HUES64 (cell line): ENCODE measurements around the gene USP7.

Experiments
- H3K27ac ChIP-seq: 2 replicates; pipeline ENCODE4 v1.7.0; 2013; ENCODE audit warnings: low read depth, low read length, inconsistent platforms
- H3K27me3 ChIP-seq: 2 replicates; pipeline ENCODE4 v1.6.1; 2013; ENCODE audit warnings: mild to moderate bottlenecking, low read length; ENCODE audit not compliant: insufficient read depth
- H3K36me3 ChIP-seq: 2 replicates; pipeline ENCODE4 v1.6.1; 2013; ENCODE audit warnings: mild to moderate bottlenecking, low read length; ENCODE audit not compliant: insufficient read depth
- H3K4me1 ChIP-seq: 2 replicates; pipeline ENCODE4 v1.6.1; 2013; ENCODE audit warnings: mild to moderate bottlenecking, low read length, moderate library complexity; ENCODE audit not compliant: insufficient read depth
- H3K4me3 ChIP-seq: 2 replicates; pipeline ENCODE4 v1.5.1; 2013; ENCODE audit warnings: mild to moderate bottlenecking, low read length, moderate library complexity
- H3K9ac ChIP-seq: 2 replicates; pipeline ENCODE4 v1.6.1; 2013; ENCODE audit warnings: mild to moderate bottlenecking, low read depth, low read length
- H3K9me3 ChIP-seq: 2 replicates; pipeline ENCODE4 v1.6.1; 2013; ENCODE audit warnings: low read depth, low read length; ENCODE audit not compliant: insufficient read depth
- WGBS: fragments of 150-250, 120-280 bp; methylation state at CpG from one replicate; pipeline ENCODE4 v1.1.7; 2013; ENCODE audit warnings: missing lambda C conversion rate; 5-methylcytosine and 5-hydroxymethylcytosine counted together

The USP7 gene

DNA sequence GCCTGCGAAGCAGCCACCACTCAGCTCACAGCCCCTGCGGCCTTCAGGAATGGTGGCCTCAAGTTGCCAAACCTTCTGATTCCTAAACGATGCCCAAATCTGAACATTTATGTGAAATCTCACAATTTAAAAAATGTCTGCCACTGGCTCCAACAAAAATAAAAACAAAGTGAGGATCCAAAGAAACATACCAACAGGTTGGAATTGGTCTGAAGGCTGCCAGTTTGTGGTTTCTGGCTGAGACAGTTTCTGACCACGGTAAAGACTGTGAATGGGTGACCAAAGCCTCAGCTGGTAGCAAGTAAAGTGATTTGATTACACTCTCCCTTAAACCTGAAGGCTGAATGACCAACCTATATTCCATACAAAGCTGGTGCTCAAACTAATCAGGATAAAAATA lies 56.6 kb downstream of the USP7 start:
- no peak overlapping the region for H3K27ac ChIP-seq
- H3K36me3 ChIP-seq, result peaks cover 98% of the 10 kb centered on the region
- no peak overlapping the region for H3K4me3 ChIP-seq
- WGBS, result 89% methylated on average over 4 of the region's 4 CpGs
- H3K27me3 ChIP-seq, result no peaks in the 10 kb centered on the region
- no peaks in the 10 kb centered on the region for H3K9me3 ChIP-seq
- H3K4me1 ChIP-seq, result peaks cover 12% of the 10 kb centered on the region; the same call in 1 of the 2 replicates
- no peak overlapping the region for H3K9ac ChIP-seq

DNA sequence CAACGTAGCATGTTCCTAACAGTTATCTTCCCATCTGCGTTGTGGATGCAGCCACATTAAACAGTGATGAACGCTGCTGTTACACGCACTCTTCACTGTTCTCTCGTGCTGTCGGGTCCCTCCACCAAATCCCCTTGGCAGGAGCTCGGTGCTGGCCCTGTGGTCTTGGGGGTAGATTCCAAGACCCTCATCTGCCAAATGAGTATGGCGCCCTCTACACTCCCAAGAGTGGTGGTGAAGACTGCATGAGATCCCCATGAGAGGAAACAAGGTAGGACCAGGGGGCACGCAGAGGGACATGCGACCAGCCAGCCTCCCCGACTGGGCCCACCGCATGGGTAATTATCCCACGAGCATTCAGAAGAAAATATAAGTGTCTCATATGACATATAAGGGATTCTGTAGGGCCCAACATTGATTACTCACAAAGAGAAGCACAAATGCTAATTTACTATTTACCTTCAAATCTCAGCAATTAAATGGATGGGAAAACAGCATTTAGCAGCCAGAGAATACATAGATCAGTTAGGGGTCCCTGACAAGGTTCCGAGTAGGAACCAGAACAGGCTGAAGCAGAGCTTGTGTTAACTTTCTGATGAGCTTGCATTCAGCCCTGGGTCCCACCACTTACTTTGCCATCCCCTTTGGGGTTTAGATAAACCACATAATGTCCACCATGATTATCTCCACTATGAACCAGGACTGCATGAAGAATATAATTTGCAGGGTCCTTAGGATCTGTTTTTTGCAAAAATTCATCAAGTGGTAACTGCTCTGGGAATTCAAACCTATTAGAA lies 57.7 kb downstream of the USP7 start:
- no peak overlapping the region for H3K9ac ChIP-seq
- H3K4me1 ChIP-seq, result peaks cover 7% of the 10 kb centered on the region; the same call in 1 of the 2 replicates
- peaks cover 98% of the 10 kb centered on the region for H3K36me3 ChIP-seq
- H3K4me3 ChIP-seq, result no peak overlapping the region
- no peaks in the 10 kb centered on the region for H3K9me3 ChIP-seq
- H3K27ac ChIP-seq, result no peak overlapping the region
- no peaks in the 10 kb centered on the region for H3K27me3 ChIP-seq
- WGBS, result 85% methylated on average over 14 of the region's 14 CpGs

- 0 out of 2 replicates have a peak, but pooled peaks cover 6% of the 10 kb centered on the region for H3K4me1 ChIP-seq
- no peak overlapping the region for H3K27ac ChIP-seq
- no peak overlapping the region for H3K4me3 ChIP-seq
- WGBS, result 94% methylated on average over 13 of the region's 13 CpGs
- no peaks in the 10 kb centered on the region for H3K9me3 ChIP-seq
- H3K9ac ChIP-seq, result no peak overlapping the region
- H3K27me3 ChIP-seq, result no peaks in the 10 kb centered on the region
- peaks cover 98% of the 10 kb centered on the region for H3K36me3 ChIP-seq
These were observed 58.4 kb downstream of the USP7 start for GRCh38 chr16:8905168-8905762.

- Histone ChIP-seq H3K4me3 (no peak overlapping the region), H3K27me3 (no peaks in the 10 kb centered on the region), H3K27ac (no peak overlapping the region), H3K9ac (no peak overlapping the region), H3K9me3 (no peaks in the 10 kb centered on the region), H3K4me1 (0 out of 2 replicates have a peak, but pooled peaks cover 4% of the 10 kb centered on the region), H3K36me3 (peaks cover 98% of the 10 kb centered on the region)
- 96% methylated on average over 8 of the region's 8 CpGs for WGBS
These were observed 59.7 kb downstream of the USP7 start for GRCh38 chr16:8904018-8904430.

DNA sequence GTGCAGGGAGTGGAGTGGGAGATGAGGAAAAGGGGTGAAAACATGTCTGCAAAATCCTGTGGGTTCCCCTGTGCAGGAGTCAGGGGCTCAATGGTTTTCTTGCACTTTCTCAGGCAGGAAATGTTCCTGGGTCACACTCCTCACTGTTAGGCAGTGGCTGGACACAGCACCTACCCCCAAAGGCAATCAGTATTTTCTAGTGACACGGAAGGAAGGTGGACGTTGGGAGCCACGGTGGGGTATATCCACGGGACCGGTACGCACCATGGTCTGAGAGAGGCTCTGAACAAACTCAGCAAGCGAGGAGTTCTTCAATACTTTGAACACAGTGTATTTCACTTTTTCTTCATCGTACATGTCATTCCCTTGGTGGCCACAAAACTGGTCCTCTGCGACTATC lies 60.7 kb downstream of the USP7 start:
- Histone ChIP-seq H3K36me3 (peaks cover 98% of the 10 kb centered on the region), H3K27me3 (no peaks in the 10 kb centered on the region), H3K9me3 (no peaks in the 10 kb centered on the region), H3K4me1 (no peaks in the 10 kb centered on the region), H3K4me3 (no peak overlapping the region), H3K9ac (no peak overlapping the region), H3K27ac (no peak overlapping the region)
- 96% methylated on average over 9 of the region's 9 CpGs for WGBS

- WGBS, result 95% methylated on average over 13 of the region's 13 CpGs
- Histone ChIP-seq H3K9ac (no peak overlapping the region), H3K36me3 (peaks cover 98% of the 10 kb centered on the region), H3K27ac (no peak overlapping the region), H3K4me3 (no peak overlapping the region), H3K27me3 (no peaks in the 10 kb centered on the region), H3K4me1 (no peaks in the 10 kb centered on the region), H3K9me3 (no peaks in the 10 kb centered on the region)
These were observed 62.3 kb downstream of the USP7 start for GRCh38 chr16:8901320-8901861.

DNA sequence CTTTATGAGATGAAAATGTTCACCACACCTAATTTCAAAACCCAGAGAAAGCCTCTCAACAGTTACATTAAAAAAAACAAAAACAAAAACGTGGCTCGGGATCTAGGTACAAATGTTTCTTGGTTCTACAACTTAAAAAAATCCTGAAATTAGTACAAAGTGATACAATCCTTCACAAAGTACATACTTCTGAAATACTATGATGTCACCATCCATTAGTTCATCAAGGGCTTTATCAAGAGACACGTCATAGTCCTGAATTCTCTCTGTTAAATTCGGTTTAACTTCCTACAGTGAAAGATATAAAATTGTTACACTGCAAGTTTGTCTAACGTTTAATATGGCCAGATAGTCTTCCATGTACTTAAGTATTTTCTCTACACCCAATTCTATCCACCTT lies 63.4 kb downstream of the USP7 start:
- Histone ChIP-seq H3K36me3 (peaks cover 98% of the 10 kb centered on the region), H3K4me1 (no peaks in the 10 kb centered on the region), H3K27ac (no peak overlapping the region; the same call in 1 of the 2 replicates), H3K4me3 (no peak overlapping the region), H3K9me3 (no peaks in the 10 kb centered on the region), H3K27me3 (no peaks in the 10 kb centered on the region), H3K9ac (no peak overlapping the region)
- whole genome bisulfite sequencing, result 96% methylated on average over 5 of the region's 5 CpGs

GRCh38 chr16:8899709-8900317 lies 63.9 kb downstream of the USP7 start:
- H3K9ac ChIP-seq, result no peak overlapping the region
- no peaks in the 10 kb centered on the region for H3K9me3 ChIP-seq
- H3K4me3 ChIP-seq, result no peak overlapping the region
- WGBS, result 94% methylated on average over 8 of the region's 9 CpGs
- H3K36me3 ChIP-seq, result peaks cover 98% of the 10 kb centered on the region
- H3K27ac ChIP-seq, result peak overlapping the region; percentile 2; the same call in 1 of the 2 replicates
- H3K27me3 ChIP-seq, result no peaks in the 10 kb centered on the region
- no peaks in the 10 kb centered on the region for H3K4me1 ChIP-seq

- Histone ChIP-seq H3K27me3 (no peaks in the 10 kb centered on the region), H3K36me3 (peaks cover 99% of the 10 kb centered on the region), H3K9me3 (no peaks in the 10 kb centered on the region), H3K9ac (no peak overlapping the region), H3K27ac (no peak overlapping the region), H3K4me1 (no peaks in the 10 kb centered on the region), H3K4me3 (no peak overlapping the region)
- WGBS, result 95% methylated on average over 3 of the region's 3 CpGs
These were observed 64.9 kb downstream of the USP7 start for GRCh38 chr16:8898660-8899318.

DNA sequence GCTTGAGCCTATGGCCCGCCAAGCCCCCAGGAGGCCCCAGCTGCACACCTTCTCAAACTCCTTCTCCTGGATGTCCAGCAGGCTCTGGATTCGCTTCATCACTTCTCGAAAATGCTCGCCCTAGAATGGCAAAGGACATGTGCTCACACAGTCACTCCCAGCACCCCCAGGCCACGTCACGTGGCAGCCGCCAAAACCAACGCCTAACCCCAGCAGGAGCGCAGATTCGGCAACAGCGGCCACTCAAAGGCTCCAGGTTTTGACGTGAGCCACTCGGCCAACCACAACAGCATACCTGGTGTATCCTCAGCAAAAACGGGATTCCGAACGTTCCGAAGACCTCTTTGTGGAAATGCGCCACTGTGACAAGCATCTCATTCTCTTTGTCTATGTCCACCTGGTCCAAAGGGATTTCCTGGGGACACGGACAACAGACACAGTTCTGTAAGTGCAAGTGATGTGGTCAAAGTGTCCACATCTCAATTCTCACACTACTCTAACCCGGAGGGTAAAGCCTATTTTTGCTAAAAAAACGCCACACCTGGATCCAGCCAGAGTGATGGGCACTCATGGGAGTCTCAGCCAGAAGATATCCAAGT lies 68.9 kb downstream of the USP7 start:
- Histone ChIP-seq H3K27ac (no peak overlapping the region), H3K4me1 (no peaks in the 10 kb centered on the region), H3K9me3 (no peaks in the 10 kb centered on the region)

More for the DNA sequence above, 68.9 kb downstream of the USP7 start:
- Histone ChIP-seq H3K36me3 (peaks cover 99% of the 10 kb centered on the region), H3K27me3 (no peaks in the 10 kb centered on the region), H3K9ac (no peak overlapping the region), H3K4me3 (no peak overlapping the region)
- 96% methylated on average over 21 of the region's 21 CpGs for WGBS
